Calu3 (cell line): ENCODE measurements around the gene ZBTB16. TPM values are rescaled to one million over a fixed set of nuclear protein-coding genes. Genes with fewer than 3 reads are reported as not detected.

Source experiments
- BruUV-seq: library from RNA; stranded (reverse); fragments of 400-500 nt; replicated peaks from 2 replicates; lab custom pipeline; 2021; lab: Mats Ljungman, UMichigan
- CTCF ChIA-PET: fragments of 300-600 bp; sonication (Branson Sonifier 250); formaldehyde crosslinking; loops from one replicate; lab custom pipeline; 2022; ENCODE audit warnings: antibody characterized with exemption; lab: Charles Lee
- DNase-seq: peaks from one replicate; pipeline ENCODE4 v3.0.0; 2022
- H3K27ac Mint-ChIP-seq: one replicate; pipeline ENCODE4 v1.8.0; 2022; ENCODE audit warnings: mixed read lengths; ENCODE audit not compliant: unreplicated experiment
- H3K27me3 Mint-ChIP-seq: one replicate; pipeline ENCODE4 v1.8.0; 2022; ENCODE audit warnings: mixed read lengths; ENCODE audit not compliant: unreplicated experiment
- H3K36me3 Mint-ChIP-seq: one replicate; pipeline ENCODE4 v1.8.0; 2022; ENCODE audit warnings: mild to moderate bottlenecking, moderate library complexity, mixed read lengths; ENCODE audit not compliant: insufficient read depth, unreplicated experiment
- H3K4me1 Mint-ChIP-seq: one replicate; pipeline ENCODE4 v1.8.0; 2022; ENCODE audit warnings: mild to moderate bottlenecking, low read depth, mixed read lengths; ENCODE audit not compliant: unreplicated experiment
- H3K4me3 Mint-ChIP-seq: one replicate; pipeline ENCODE4 v1.8.0; 2022; ENCODE audit warnings: mild to moderate bottlenecking, low read depth, moderate library complexity, mixed read lengths; ENCODE audit not compliant: unreplicated experiment
- H3K9me3 Mint-ChIP-seq: one replicate; pipeline ENCODE4 v1.8.0; 2022; ENCODE audit warnings: low read depth, mixed read lengths; ENCODE audit not compliant: unreplicated experiment
- intact Hi-C: fragments of 100-400 bp; cut with micrococcal nuclease; formaldehyde crosslinking; loops from one replicate; pipeline ENCODE4 v1.10.0; 2022; ENCODE audit not compliant: unreplicated experiment
- total RNA-seq: library from RNA; stranded (reverse); gene quantifications from 2 replicates; pipeline ENCODE4 v1.2.3, GENCODE V29; 2022
- TF ChIP-seq, protein P1 (sequence below): fragments of 200-600 bp; IDR thresholded peaks from one replicate; pipeline ENCODE4 v1.8.0; 2022; ENCODE audit warnings: antibody characterized with exemption; ENCODE audit not compliant: unreplicated experiment

Gene ZBTB16
- total RNA-seq, 1 experiment from 2014 or later = not detected

DNA sequence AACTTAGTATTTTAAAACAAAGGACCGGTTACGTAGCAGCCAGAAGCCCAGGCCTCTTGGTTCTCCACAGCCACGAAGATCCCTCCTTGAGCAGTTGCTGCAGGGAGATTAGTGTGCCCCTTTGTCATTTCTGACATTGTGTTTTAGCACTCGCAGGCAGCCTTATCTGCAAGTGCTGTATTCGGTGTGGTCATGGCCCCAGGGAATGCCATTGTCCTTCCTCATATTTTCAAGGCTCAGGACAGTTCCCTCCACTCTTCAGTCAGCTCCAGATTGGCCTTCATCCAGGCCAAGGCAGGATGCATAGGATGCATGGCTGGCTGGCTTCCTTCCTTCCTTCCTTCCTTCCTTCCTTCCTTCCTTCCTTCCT lies 88.5 kb downstream of the ZBTB16 start:
- intact Hi-C loops = no loop called here

DNA sequence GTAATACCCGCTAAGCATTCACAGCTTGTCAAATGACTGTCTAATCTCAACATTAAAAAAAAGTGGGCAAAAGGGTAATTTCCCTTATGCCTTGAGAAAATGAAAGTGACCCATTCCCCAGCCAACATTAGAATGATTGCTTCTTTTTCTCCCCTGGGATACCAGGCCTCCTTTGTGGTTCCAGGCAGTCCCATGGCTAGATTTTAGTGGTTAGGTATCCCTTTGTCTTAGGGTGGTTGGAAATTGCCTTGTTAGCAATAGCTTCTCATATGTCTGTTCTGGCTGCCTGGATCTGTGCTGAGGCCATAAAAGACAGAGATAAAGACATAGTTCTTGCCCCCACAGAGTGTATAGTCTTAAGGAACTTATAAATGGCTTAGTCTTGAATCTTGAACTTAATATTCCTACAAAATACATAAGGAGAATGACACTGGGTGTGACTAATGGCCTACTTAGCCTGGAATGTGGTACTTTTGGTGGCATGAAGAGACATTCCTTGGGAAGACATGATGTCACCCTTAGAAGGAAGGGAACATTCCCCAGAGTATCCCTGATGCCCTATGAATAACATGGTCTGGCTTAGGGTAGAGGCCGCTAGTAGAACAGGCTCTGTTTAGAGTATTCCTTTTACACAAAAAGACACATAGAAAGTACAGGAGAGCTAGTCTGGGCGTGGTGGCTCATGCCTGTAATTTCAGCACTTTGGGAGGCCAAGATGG lies 90.3 kb downstream of the ZBTB16 start:
- CTCF ChIA-PET = no interaction called here
- no peak overlapping the region for H3K27ac Mint-ChIP-seq
- H3K27me3 Mint-ChIP-seq = peaks cover 80% of the 10 kb centered on the region
- DNase-seq = no peak
- H3K4me1 Mint-ChIP-seq = no peaks in the 10 kb centered on the region
- intact Hi-C loops = no loop called here
- TF ChIP-seq, protein P1, sequence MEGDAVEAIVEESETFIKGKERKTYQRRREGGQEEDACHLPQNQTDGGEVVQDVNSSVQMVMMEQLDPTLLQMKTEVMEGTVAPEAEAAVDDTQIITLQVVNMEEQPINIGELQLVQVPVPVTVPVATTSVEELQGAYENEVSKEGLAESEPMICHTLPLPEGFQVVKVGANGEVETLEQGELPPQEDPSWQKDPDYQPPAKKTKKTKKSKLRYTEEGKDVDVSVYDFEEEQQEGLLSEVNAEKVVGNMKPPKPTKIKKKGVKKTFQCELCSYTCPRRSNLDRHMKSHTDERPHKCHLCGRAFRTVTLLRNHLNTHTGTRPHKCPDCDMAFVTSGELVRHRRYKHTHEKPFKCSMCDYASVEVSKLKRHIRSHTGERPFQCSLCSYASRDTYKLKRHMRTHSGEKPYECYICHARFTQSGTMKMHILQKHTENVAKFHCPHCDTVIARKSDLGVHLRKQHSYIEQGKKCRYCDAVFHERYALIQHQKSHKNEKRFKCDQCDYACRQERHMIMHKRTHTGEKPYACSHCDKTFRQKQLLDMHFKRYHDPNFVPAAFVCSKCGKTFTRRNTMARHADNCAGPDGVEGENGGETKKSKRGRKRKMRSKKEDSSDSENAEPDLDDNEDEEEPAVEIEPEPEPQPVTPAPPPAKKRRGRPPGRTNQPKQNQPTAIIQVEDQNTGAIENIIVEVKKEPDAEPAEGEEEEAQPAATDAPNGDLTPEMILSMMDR = no peak
- no TSS peak for BruUV-seq
- no peaks in the 10 kb centered on the region for H3K9me3 Mint-ChIP-seq
- no peaks in the 10 kb centered on the region for H3K36me3 Mint-ChIP-seq
- H3K4me3 Mint-ChIP-seq = no peak overlapping the region

More for the DNA sequence above, 88.5 kb downstream of the ZBTB16 start:
- Mint-ChIP-seq H3K4me1 (no peaks in the 10 kb centered on the region), H3K4me3 (no peak overlapping the region), H3K36me3 (no peaks in the 10 kb centered on the region), H3K27ac (no peak overlapping the region), H3K27me3 (peaks cover 80% of the 10 kb centered on the region), H3K9me3 (no peaks in the 10 kb centered on the region)
- TF ChIP-seq, protein P1 = no peak
- no peak for DNase-seq
- no TSS peak for BruUV-seq
- CTCF ChIA-PET = no interaction called here

DNA sequence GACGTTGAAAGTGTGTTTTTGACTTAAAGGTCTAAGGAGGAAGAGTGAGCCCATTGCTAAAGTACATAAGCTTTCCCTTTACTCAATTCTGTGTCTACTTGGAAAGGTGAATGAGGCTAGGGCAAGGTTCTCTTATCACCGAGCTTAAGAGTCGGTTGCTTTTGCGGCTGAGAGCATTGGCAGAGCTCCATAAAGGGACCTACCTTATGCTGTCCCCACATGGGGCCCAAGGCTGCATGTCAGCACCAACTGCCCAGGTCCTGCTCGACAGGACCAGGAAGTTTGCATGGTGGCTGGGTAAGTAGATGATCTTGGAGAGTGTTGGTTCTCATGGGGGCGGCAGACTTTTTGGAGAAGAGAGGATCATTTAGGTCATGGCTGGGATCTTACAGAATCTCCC lies 91.2 kb downstream of the ZBTB16 start:
- H3K9me3 Mint-ChIP-seq = no peaks in the 10 kb centered on the region
- H3K4me1 Mint-ChIP-seq = no peaks in the 10 kb centered on the region
- no peak overlapping the region for H3K4me3 Mint-ChIP-seq
- peaks cover 79% of the 10 kb centered on the region for H3K27me3 Mint-ChIP-seq
- intact Hi-C loops = no loop called here
- TF ChIP-seq, protein P1 = no peak
- H3K36me3 Mint-ChIP-seq = no peaks in the 10 kb centered on the region
- no peak overlapping the region for H3K27ac Mint-ChIP-seq
- CTCF ChIA-PET = no interaction called here
- no peak for DNase-seq
- no TSS peak for BruUV-seq

DNA sequence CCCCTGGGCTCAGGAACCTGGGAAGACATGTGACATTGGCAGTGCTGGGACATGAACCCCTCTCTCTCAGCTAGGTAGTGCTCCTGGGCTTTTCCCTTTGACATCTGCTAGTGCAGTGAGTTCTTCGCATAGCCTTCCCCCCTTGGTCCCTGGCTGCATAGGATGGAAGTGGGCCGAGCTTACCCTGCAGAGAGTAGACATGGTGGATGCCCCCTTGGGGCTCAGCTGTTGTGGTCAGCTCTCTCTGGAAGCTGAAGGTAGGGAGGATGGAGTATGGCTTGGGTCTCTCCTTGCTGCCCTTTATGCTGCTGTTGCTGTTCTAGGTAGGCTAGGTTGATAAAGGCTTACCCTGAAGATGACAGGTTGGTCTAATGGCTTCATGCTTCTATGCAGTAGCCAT lies 92.1 kb downstream of the ZBTB16 start:
- Mint-ChIP-seq H3K9me3 (no peaks in the 10 kb centered on the region), H3K4me3 (no peak overlapping the region), H3K36me3 (no peaks in the 10 kb centered on the region), H3K27ac (no peak overlapping the region), H3K4me1 (no peaks in the 10 kb centered on the region), H3K27me3 (peaks cover 86% of the 10 kb centered on the region)
- CTCF ChIA-PET = no interaction called here
- DNase-seq = no peak
- intact Hi-C loops = no loop called here
- no TSS peak for BruUV-seq
- TF ChIP-seq, protein P1 = no peak
